Superior temporal gyrus (tissue), 1 donor: ENCODE data around the gene GRP.
"Not testable (repeated sequence)": the region's sequence is repeated elsewhere in the genome, so short reads cannot be mapped to it uniquely, and the experiment has no call there.

Source experiments
- DNase-seq: peaks from one replicate; pipeline ENCODE4 v3.0.0-alpha.2; 2016; ENCODE audit errors: extremely low spot score

GRP gene

DNA sequence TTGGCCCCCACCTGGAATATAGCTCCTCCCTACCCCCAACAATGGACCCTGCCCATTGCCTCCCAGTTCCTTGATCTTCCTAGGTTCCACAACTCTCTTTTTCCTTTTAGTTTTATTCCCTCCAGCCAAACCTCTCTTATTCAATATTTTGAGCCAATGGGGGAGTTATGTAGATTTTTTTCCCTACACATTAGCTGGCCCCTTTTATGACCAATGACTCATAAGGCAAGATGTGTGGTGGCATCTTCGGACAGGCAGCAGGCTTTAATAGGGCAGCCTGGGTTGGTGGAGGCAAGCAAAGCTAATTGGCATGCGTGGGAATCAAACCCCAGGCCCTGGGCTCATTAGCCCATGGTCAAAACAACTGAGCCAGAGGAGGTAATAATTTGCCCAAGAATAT, 9.2 kb downstream of the GRP start:
- no peak for DNase-seq

DNA sequence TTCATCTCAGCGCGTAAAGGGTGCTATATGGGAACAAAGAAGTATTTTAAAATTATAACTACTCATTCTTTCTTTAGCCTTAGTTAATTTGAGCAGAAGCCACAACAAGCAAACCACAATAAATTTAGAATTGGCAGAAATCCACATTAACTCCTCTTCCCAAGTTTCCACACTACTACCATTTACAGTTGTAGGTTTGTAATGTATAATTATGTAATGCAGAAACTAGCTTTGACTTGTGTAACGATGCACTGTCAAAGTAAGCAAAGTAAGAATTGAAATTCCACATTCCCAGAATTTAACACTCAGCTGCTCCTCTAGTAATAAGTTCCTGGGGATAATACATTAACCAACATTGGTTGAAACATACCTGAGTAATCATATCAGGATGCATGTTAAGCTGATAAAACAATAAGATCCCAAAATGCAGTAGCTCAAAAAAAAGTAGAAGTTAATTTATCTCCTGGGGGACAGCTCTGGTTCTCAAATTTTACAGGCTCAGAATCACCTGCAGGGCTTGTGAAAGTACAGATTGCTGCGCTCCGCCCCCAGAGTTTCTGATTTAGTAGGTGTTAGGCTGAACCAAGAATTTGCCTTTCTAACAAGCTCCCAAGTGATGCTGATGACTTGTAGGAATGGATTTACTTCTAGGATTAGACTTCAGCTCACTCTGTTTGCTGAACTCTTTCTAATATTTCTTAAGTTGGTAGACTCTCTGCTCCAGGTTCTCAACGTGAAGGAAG, 9.9 kb downstream of the GRP start:
- DNase-seq: no peak

DNA sequence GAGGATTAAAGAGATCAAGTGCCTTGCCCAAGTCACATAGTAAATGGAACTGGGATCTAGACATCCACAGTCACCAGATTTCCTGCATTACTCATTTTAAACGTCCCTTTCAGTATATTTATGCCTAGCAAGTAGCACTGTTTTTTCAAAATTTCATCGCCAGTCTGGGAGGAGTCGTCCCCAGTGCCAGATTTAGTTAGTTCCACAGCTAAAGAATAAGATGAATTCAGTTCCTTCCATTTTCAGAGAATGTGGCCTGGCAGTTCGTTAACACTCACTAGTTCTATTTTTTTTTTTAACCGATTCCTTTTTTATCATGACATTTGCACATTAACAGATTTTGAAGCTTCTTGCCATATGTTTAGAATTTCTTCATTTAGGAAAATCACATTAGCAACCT, 11.2 kb downstream of the GRP start:
- peak; percentile 43 for DNase-seq

DNA sequence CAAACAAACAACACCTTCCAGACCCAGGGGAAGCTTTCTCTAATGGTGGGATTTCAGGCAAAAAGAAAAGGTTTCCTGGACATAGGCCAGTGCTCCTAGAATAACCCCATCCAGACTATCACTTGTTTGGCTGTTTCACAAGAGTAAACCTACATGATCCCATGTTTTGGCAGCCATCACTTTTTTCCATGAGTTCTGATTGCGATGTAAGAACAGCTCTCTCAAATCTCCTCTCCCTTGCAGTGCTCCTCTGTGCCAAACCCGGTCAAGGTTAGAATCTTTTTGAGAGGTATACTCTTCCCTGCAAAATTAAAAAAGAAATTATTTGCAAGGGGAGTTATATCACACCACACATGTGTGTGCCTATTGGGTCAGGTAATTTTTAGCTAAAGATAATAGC, 11.9 kb downstream of the GRP start:
- DNase-seq: no peak

DNA sequence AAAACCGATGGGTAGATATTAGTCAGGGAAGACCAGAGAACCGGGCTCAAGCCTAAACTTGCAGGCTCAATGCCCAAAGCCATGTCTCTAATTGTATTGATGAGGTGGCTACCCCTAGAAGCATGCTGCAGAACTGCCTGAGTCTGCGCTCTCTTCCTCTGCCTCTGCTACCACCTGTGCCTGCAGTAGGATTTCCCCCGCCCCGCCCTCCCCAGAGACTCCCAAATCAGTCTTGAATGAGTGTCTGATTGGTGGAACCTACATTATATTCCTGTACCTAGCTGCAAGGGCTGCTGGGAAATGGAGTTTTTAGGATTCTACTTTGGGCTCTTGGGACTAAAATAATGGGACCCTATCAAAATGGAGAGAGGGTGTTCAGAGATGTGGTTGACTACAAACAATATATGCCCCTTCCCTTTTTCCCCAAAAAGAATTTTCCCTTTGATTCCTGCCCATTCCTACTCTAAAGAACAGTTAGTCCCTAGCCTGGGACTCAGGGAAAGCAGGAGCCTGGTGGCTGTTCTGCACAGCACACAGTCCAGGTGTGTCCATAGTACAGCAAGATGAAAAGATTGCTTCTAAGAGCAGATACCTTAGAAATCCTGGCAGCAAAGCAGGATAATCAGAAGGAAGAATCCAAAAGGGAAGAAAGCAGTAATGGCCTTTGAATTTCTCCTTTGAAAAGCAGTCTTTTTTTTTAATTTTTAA, 12.5 kb downstream of the GRP start:
- DNase-seq: no peak

DNA sequence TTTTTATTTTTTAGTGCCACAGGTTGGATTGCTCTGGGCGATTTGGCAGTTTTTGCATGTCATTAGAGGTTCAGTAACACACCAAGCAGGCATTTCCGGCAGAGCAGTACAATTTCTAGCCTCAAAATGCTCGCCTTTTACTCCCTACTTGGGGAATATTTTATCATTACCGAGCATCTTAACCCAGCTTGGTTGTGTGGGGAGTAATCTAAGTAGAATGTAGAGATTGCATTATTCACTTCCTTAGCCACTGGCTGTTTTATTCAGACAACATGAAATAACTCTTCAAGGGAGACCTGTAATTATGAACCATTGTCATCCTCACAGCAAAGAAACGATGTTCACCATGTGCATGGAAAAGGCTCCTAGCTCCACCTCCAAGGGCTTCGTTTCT, 13.1 kb downstream of the GRP start:
- DNase-seq: no peak

DNA sequence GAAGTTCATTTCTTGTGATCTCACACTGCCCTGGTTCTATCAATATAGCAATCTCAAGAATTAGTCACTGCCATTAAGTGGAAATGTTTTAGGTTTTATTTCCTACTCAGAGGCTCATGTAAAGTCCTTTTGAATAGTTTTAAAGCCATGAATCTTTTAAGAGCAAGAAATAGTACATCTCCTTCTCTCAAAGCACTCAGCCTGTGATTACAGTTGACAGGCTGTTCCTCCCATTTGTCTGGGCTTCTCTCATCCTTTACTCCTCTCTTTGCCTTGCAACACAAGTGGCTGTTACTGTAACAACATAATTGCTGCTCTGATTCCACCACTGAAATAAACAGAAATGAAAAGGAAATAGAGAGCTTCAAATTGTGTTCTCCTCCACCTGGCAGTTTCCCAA, 18.4 kb downstream of the GRP start:
- no peak for DNase-seq

DNA sequence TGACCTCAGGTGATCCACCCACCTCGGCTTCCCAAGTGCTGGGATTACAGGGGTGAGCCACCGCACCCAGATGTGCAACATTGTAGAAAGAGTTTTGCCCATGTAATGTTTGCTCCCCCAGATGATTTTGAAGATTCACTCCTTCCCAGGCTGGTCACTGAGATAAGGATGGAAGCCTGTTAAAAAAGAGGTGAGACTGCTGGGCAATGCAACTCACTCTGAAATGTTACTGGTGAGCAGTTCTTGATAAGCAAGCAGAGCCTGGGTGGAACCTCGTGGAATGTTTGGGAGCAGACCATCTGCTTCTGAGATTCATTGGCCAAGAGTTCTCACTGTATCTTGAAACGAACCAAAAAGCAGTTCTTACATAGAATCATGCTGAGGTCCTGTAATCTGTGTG, 19.7 kb downstream of the GRP start:
- no peak for DNase-seq

DNA sequence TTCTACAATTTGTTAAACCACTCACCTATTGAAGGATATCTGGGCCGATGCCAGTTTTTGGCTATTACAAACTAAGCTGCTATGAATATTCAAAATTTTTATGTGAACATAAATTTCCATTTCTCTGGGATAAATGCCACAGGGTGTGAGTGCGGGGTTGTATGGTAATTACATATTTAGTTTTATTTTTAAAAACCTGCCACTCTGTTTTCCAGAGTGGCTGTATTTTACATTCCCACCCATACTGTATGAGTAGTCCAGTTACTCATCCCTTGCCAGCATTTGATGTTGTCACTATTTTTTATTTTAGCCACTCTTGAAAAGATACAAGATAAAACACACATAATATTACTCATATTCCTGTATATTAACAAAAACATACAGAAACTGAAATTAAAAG, 22.9 kb downstream of the GRP start:
- DNase-seq: no peak

DNA sequence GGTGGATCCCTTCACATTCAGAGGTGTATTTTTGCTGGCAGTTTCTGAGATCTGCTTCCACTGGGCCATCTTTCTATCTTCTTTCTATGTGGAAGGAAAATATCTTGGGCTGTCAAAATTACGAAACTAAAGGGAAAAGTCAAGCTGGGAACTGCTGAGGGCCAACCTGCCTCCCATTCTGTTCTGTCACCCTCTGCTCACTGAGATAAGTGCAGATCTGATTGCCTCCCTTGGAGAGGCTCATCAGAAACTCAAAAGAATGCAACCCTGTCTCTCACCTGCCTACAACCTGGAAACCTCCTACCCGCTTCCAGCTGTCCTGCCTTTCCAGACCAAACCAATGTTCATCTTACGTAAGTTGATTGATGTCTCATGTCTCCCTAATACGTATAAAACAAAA, 26.8 kb downstream of the GRP start:
- no peak for DNase-seq

DNA sequence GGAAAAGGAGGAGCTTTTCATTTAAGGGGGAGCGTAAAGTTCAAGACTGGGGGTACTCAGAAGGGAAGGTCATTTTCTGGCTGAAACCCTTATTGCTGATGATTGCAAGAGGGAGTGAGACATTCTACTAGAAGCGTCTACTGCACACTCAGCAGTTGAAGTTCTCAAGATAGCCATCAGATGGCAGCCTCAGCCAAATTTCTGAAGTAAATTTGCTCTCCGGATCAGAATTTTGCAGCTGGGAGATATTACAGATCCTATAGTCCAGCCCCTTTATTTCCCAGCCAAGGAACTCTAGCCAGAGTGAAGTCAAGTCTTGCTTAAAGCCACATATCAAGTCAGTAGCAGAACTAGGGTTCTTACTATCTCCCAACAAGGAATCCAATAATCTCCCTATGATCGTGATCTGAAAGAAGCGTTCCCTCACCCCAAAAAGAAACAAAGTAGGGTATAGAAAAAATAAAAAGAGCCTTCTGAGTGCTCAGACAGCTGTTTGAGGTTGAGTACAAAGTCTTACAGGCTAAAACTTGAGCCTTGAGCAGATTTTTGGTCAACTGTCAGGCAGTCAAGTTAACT, 29.3 kb downstream of the GRP start:
- peak; percentile 89 for DNase-seq

DNA sequence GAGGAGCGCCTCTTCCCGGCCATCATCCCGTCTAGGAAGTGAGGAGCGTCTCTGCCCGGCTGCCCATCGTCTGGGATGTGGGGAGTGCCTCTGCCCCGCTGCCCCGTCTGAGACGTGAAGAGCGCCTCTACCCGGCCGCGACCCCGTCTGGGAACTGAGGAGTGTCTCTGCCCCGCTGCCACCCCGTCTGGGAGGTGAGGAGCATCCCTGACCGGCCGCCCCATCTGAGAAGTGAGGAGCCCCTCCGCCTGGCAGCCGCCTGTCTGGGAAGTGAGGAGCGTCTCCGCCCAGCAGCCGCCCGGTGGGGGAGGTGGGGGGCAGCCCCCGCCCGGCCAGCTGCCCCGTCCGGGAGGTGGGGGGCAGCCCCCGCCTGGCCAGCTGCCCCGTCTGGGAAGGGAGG, 35.5 kb downstream of the GRP start:
- DNase-seq: not testable (repeated sequence)

DNA sequence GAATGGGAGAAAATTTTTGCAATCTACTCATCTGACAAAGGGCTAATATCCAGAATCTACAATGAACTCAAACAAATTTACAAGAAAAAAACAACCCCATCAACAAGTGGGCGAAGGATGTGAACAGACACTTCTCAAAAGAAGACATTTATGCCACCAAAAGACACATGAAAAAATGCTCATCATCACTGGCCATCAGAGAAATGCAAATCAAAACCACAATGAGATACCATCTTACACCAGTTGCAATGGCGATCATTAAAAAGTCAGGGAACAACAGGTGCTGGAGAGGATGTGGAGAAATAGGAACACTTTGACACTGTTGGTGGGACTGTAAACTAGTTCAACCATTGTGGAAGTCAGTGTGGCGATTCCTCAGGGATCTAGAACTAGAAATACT, 41.9 kb downstream of the GRP start:
- not testable (repeated sequence) for DNase-seq

DNA sequence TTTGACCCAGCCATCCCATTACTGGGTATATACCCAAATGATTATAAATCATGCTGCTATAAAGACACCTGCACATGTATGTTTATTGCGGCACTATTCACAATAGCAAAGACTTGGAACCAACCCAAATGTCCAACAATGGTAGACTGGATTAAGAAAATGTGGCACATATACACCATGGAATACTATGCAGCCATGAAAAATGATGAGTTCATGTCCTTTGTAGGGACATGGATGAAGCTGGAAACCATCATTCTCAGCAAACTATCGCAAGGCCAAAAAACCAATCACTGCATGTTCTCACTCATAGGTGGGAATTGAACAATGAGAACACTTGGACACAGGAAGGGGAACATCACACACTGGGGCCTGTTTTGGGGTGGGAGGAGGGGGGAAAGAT, 42.3 kb downstream of the GRP start:
- DNase-seq: not testable (repeated sequence)

DNA sequence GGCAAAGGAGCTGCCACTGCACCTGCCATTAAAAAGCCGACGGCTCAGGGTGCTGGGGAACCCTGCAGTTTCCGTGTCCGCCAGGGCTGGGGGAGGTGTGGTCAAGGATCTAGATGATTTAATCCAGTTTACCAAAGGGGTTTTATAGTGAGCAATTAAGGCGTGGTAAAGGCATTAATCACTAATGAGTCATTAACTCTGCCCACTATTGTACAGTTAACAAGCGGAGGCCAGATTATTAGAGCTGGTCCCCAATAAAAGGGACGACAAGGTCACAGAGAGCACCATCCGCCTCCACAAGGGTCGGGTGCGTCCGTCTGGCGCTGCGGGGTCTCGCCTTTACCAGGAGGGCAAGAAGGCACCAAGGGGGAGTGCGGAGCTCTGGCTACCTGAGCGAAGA, 43.7 kb downstream of the GRP start:
- DNase-seq: no peak

DNA sequence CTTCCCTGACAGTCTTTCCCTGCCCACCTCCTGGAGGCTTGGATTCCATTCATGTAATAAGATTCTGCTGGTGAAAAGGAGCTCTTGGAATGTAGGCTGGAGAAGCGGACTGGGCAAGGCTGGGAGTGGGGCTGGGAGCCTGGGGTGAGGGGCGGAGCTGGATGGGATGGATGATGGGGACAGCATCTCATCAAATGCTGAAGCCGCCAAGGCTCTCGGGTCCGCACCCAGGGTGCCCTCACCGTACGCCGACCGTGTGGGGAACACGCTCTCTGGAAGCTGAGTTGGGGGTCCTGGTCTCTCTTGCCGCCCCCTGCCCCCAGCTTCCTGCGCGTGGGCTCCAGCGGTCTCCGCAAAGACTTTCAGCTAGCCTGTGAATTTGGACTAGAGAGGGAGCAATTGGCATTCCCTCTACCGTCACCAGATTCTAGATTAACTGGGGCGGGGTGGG, 44.2 kb downstream of the GRP start:
- no peak for DNase-seq

DNA sequence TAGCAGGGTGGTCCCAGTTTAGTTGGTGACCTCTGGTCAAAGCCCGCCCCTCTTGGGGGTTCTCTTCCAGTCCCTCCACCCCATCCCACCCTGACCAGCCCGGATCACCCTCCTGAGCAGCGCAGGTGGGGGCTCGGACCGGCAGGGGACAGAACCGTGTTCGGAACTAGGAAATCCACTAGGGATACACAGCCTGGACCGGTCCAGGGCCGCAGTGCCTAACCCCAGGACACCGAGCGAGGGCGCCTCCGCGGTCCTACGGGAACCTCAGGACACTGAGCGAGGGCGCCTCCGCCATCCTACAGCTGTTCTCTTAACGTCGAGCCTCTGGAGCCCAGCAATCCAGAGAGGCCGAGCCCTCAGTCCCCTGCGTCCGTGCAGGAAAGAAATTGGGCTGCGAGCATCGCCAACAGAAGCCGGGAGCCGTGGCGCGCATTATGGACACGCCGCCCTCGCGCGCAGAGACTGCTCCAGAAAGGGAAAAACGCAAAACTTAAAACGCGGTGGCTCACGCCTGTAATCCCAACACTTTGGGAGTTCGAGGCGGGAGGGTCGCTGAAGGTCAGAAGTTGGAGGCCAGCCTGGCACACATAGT, 44.8 kb downstream of the GRP start:
- no peak for DNase-seq

DNA sequence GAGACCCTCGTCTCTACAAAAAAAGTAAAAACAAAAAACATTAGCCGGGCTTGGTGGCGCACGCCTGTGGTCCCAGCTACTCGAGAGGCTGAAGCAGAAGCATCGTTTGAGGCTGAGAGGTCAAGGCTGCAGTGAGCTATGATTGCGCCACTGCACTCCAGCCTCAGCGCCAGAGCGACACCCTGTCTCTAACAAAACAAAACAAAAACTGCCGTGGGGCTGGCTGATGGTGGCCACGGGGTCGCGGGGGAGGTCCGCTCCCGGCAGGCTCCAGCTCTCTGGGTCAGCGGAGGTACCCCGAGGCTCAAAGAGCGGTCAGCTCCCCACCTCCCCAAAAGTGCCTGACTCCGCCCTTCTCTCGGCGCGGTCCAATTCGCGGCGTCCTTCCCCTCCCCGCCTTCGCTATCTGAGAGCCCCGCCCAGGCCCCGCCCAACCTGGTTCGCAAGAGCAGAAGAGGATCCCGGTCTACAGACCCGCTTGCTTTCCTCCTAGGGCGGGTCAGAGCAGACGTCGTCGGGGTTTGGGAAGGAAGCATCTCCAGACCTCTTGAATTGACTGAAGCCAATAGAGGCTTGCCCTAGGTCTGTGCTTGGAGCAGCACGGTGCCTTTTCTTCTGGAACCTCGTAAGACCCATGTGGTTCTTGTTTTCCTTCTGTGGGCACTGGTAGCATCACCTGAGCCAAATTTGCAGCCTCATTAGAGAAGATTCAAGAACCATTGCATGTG, 45.5 kb downstream of the GRP start:
- DNase-seq: no peak

DNA sequence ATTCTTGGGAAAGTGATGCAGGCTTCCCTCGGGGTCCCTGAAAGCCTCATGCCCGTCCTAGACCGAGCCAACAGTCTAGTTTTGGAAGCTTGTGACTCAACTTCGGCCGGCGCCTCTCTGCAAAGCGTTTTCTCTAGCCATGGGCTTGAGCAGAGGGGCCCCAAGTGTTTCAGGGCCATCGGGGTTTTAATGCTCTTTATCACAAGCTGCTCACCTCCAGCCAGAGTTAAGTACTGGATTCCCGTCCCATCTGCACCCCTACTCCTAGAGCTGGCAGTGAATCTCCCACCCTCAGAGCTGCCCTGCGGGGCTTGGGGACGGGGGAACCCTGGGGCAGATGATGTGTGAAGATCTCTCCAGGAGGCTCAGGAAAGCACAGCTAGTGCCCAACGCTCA, 46.0 kb downstream of the GRP start:
- DNase-seq: no peak

DNA sequence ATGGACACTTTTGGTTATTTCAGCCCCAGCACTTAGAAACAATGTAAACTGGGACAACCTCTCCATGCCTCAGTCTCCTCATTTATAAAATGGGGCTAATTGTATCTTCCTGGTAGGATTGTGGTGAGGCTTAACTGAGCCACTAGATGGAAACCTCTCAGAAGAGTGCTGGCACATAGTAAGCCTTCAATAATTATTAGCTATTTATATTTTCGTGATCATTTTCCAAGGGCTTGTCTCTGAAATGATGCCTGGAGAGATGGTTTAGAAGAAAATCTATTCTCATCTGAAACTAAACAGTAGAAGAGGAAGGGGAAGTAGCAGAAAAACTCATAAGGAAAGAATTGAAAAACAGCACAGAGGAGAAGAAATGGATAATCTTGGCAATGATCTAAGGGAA, 46.5 kb downstream of the GRP start:
- no peak for DNase-seq

DNA sequence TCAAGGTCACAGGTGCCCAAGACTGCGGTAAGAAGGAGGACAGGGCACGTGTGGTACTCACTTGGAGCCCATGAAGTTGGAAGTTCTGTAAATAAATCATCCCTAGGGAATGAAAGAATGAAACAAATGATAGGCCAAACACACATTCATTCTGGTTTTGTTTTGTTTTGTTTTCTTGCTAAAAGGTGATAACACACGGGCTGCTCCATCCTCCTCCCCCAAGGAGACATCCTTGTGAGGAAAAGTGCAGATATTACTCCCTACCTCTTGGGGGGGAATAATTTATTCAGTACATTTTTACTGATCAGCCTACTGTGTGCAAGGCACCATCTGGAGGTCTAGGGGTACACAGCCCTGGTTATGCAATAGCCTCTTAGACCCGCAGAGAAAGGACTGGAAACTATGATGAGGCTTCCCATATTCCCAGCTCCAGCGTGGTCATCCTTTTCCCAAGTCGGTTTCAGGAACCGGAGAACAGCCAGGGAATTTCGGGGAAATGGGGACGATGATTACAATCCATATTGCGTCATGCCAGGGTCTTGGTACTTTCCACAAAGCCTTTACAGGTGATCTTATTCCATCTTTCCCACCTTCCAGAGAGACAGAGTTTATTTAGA, 47.0 kb downstream of the GRP start:
- DNase-seq: no peak
